Measurements from ENCODE around the gene SWT1. TPM values are rescaled to one million over a fixed set of nuclear protein-coding genes. Genes with fewer than 3 reads are reported as not detected.
A peak's percentile ranks its signal among the peaks of the same experiment; 100 is the strongest.

Gene SWT1
- total RNA-seq, 1 donor from 2014 or later: 11.5 TPM

DNA sequence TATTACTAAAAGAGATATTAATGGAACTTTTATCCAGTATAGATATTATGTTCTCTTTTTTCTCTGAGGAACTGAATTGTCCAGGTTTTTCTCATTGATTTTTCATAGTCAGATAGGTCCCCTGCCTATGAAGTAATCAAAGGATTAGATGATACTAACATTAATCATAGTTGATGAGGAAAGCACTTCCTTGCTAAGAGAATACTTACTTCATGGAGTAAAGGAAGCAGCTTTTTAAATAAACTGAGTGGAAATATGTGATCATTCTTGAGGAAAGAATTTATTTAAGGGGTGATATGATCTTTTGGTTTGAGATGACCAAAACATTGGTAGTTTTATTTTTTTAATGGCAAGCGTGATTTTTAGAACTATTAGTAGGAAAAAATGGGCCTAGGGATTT lies 58.9 kb downstream of the SWT1 start:
- H3K4me1 Mint-ChIP-seq (ENCODE audit: unreplicated experiment): peaks cover 4% of the 10 kb centered on the region
- H3K27me3 Mint-ChIP-seq (ENCODE audit: unreplicated experiment): peaks cover 1% of the 10 kb centered on the region
- TF ChIP-seq, protein P1, sequence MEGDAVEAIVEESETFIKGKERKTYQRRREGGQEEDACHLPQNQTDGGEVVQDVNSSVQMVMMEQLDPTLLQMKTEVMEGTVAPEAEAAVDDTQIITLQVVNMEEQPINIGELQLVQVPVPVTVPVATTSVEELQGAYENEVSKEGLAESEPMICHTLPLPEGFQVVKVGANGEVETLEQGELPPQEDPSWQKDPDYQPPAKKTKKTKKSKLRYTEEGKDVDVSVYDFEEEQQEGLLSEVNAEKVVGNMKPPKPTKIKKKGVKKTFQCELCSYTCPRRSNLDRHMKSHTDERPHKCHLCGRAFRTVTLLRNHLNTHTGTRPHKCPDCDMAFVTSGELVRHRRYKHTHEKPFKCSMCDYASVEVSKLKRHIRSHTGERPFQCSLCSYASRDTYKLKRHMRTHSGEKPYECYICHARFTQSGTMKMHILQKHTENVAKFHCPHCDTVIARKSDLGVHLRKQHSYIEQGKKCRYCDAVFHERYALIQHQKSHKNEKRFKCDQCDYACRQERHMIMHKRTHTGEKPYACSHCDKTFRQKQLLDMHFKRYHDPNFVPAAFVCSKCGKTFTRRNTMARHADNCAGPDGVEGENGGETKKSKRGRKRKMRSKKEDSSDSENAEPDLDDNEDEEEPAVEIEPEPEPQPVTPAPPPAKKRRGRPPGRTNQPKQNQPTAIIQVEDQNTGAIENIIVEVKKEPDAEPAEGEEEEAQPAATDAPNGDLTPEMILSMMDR (IDR thresholded peaks at IDR 0.05; ENCODE audit: unreplicated experiment): no peak
- no peak overlapping the region for H3K27ac Mint-ChIP-seq (ENCODE audit: unreplicated experiment)
- no peaks in the 10 kb centered on the region for H3K9me3 Mint-ChIP-seq (ENCODE audit: unreplicated experiment)
- DNase-seq (ENCODE audit: low spot score): no peak
- H3K36me3 Mint-ChIP-seq (ENCODE audit: low read depth, unreplicated experiment): peaks cover 8% of the 10 kb centered on the region
- H3K4me3 Mint-ChIP-seq (ENCODE audit: unreplicated experiment): no peak overlapping the region

DNA sequence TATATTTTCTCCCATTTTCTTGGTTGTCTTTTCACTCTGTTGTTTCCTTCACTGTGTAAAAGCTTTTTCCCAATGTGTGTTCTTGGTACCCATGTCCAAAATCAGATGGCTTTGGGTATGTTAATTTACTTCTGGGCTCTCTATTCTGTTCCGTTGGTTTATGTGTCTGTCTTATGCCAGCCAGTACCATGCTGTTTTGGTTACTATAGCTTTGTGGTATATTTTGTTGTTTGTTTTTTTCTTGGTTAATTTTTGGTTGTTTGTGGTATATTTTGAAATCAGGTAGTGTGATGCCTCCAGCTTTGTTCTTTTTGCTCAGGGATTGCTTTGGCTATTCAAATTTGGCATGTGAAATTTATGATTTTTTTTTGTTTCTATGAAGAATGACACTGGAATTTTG lies 67.2 kb downstream of the SWT1 start:
- no peak overlapping the region for H3K27ac Mint-ChIP-seq (ENCODE audit: unreplicated experiment)
- no peak for DNase-seq (ENCODE audit: low spot score)
- H3K36me3 Mint-ChIP-seq (ENCODE audit: low read depth, unreplicated experiment): peaks cover 31% of the 10 kb centered on the region
- H3K4me3 Mint-ChIP-seq (ENCODE audit: unreplicated experiment): peak overlapping the region; percentile 19
- H3K27me3 Mint-ChIP-seq (ENCODE audit: unreplicated experiment): no peaks in the 10 kb centered on the region
- H3K9me3 Mint-ChIP-seq (ENCODE audit: unreplicated experiment): no peaks in the 10 kb centered on the region
- TF ChIP-seq, protein P1 (IDR thresholded peaks at IDR 0.05; ENCODE audit: unreplicated experiment): no peak
- peaks cover 4% of the 10 kb centered on the region for H3K4me1 Mint-ChIP-seq (ENCODE audit: unreplicated experiment)

DNA sequence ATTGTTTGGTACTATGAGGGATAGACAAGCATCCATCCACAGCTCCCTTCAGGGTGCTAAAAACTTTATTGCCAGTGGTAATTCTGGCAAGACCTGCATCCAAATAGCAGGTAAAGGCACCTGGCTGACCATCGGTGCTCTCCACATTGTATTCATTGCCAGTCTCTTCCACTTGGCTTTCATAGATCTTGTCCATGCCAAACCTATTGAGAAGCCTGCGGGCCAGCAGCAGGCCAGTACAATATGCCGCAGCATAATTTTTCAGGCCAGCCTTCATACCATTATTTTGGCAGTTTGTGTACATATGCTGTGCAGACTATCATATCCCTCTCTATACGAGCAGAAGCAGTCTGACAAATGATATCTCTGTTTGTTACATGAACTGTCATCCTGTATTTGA lies 70.2 kb downstream of the SWT1 start:
- Mint-ChIP-seq H3K27ac (ENCODE audit: unreplicated experiment) (no peak overlapping the region), H3K27me3 (ENCODE audit: unreplicated experiment) (no peaks in the 10 kb centered on the region), H3K9me3 (ENCODE audit: unreplicated experiment) (no peaks in the 10 kb centered on the region), H3K36me3 (ENCODE audit: low read depth, unreplicated experiment) (peaks cover 25% of the 10 kb centered on the region), H3K4me1 (ENCODE audit: unreplicated experiment) (no peaks in the 10 kb centered on the region), H3K4me3 (ENCODE audit: unreplicated experiment) (no peak overlapping the region)
- TF ChIP-seq, protein P1 (IDR thresholded peaks at IDR 0.05; ENCODE audit: unreplicated experiment): no peak
- no peak for DNase-seq (ENCODE audit: low spot score)

DNA sequence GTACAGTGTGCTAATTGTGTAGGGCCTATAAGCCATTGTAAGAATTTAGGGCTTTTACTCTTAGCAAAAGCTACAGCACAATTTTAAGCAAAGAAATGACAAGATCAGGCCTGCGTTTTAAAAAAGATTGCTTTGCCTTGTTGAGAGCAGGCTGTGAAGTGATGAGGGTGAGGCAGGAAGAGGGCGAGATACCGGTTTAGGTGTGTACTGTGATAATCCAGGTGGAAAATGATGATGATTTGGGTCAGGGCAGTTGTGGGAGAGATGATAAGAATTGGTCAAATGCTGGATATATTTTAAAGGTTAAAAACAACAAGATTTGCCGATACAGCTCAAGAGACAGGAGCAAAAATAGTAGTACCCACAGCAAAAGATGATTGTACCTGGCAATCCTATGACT lies 72.0 kb downstream of the SWT1 start:
- Mint-ChIP-seq H3K4me1 (ENCODE audit: unreplicated experiment) (no peaks in the 10 kb centered on the region), H3K36me3 (ENCODE audit: low read depth, unreplicated experiment) (peaks cover 10% of the 10 kb centered on the region), H3K27ac (ENCODE audit: unreplicated experiment) (no peak overlapping the region), H3K27me3 (ENCODE audit: unreplicated experiment) (no peaks in the 10 kb centered on the region), H3K4me3 (ENCODE audit: unreplicated experiment) (no peak overlapping the region), H3K9me3 (ENCODE audit: unreplicated experiment) (no peaks in the 10 kb centered on the region)
- TF ChIP-seq, protein P1 (IDR thresholded peaks at IDR 0.05; ENCODE audit: unreplicated experiment): no peak
- no peak for DNase-seq (ENCODE audit: low spot score)

DNA sequence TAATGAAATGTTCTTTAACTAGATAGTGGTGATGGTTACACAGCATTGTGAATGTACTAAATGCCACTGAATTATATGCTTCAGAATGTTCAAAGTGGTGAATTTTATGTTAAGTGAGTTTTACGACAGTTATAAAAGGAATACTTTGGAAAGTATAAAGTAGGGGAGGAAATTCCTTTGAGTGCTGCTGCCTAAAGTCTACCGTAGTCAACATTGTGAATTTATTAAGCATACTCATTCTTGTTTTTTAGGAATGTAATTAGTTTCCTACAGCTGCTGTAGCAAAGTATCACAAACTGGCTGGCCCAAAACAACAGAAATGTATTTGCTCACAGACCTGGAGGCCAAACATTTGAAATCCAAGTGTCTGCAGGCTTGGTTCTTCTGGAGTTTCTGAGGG lies 73.0 kb downstream of the SWT1 start:
- no peak for DNase-seq (ENCODE audit: low spot score)
- TF ChIP-seq, protein P1 (IDR thresholded peaks at IDR 0.05; ENCODE audit: unreplicated experiment): no peak
- H3K9me3 Mint-ChIP-seq (ENCODE audit: unreplicated experiment): no peaks in the 10 kb centered on the region
- H3K4me1 Mint-ChIP-seq (ENCODE audit: unreplicated experiment): no peaks in the 10 kb centered on the region
- no peaks in the 10 kb centered on the region for H3K27me3 Mint-ChIP-seq (ENCODE audit: unreplicated experiment)
- H3K27ac Mint-ChIP-seq (ENCODE audit: unreplicated experiment): no peak overlapping the region
- no peaks in the 10 kb centered on the region for H3K36me3 Mint-ChIP-seq (ENCODE audit: low read depth, unreplicated experiment)
- H3K4me3 Mint-ChIP-seq (ENCODE audit: unreplicated experiment): no peak overlapping the region

Measured in endothelial cell (in vitro differentiated cells).